Heart left ventricle (tissue), 13 donors: ENCODE data around the gene FAM83F.

Experiments used
- POLR2A ChIP-seq, 2 donors: fragments of 450-650 bp; IDR thresholded peaks; one replicate each; pipeline ENCODE4 v1.6.1; 2017; ENCODE audit warnings: antibody characterized with exemption in 2 of 2, mild to moderate bottlenecking in 2 of 2, moderate library complexity in 2 of 2
- TF ChIP-seq, protein P1 (sequence below), 12 donors: fragments of 200-600 bp; sonication (generic) in 4 of 12; IDR thresholded peaks; one replicate each; pipeline versions ENCODE4 v1.5.0 to v1.8.0; 2018 to 2022; ENCODE audit warnings: antibody characterized with exemption in 12 of 12, mild to moderate bottlenecking in 5 of 12
- donor health status: ischemic (EF 13 %, LVEDD 7.1; RV severe dilation, severe dysfunction).
- donor health status: DM: no; HTN: yes; CAD: no.
- donor health status: DM: no; HTN: no; CAD: no.
- donor health status: ischemic (EF 25% LVEDD 6.9; RV normal size, moderate dysfunction).
- donor health status: ischemic (EF 25% LVEDD 5.7; RV mildly dilated, moderate dysfunction).
- donor health status: ischemic (EF 35%, LVEDD 5.7; RV mildly dilated, moderate dysfunction).
- donor health status: nonischemic (EF 11% LVEDD 7.7; RV severe dilation, severe dysfunction).
- donor health status: DM: yes; HTN: yes; CAD: no.
- donor health status: PGD.
- donor health status: ischemic (EF 29% LVEDD 5.4; RV normal size, mild dysfunction).
- donor health status: nonischemic (EF 23%, LVEDD 6.1; RV moderate dilation, normal function).

GRCh38 chr22:40081662-40082061, 86.9 kb downstream of the FAM83F start:
- TF ChIP-seq, protein P1, sequence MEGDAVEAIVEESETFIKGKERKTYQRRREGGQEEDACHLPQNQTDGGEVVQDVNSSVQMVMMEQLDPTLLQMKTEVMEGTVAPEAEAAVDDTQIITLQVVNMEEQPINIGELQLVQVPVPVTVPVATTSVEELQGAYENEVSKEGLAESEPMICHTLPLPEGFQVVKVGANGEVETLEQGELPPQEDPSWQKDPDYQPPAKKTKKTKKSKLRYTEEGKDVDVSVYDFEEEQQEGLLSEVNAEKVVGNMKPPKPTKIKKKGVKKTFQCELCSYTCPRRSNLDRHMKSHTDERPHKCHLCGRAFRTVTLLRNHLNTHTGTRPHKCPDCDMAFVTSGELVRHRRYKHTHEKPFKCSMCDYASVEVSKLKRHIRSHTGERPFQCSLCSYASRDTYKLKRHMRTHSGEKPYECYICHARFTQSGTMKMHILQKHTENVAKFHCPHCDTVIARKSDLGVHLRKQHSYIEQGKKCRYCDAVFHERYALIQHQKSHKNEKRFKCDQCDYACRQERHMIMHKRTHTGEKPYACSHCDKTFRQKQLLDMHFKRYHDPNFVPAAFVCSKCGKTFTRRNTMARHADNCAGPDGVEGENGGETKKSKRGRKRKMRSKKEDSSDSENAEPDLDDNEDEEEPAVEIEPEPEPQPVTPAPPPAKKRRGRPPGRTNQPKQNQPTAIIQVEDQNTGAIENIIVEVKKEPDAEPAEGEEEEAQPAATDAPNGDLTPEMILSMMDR (IDR thresholded peaks at IDR 0.05): no peak
- no peak for TF ChIP-seq POLR2A (IDR thresholded peaks at IDR 0.05)
